ENCODE measurements around the gene CLIP4. TPM values are rescaled to one million over a fixed set of nuclear protein-coding genes. Genes with fewer than 3 reads are reported as not detected.

CLIP4 gene
- polyA plus RNA-seq, 2 of the 4 experiments (the other 2 are of a cell fraction) = 51.1 to 99.1 TPM

DNA sequence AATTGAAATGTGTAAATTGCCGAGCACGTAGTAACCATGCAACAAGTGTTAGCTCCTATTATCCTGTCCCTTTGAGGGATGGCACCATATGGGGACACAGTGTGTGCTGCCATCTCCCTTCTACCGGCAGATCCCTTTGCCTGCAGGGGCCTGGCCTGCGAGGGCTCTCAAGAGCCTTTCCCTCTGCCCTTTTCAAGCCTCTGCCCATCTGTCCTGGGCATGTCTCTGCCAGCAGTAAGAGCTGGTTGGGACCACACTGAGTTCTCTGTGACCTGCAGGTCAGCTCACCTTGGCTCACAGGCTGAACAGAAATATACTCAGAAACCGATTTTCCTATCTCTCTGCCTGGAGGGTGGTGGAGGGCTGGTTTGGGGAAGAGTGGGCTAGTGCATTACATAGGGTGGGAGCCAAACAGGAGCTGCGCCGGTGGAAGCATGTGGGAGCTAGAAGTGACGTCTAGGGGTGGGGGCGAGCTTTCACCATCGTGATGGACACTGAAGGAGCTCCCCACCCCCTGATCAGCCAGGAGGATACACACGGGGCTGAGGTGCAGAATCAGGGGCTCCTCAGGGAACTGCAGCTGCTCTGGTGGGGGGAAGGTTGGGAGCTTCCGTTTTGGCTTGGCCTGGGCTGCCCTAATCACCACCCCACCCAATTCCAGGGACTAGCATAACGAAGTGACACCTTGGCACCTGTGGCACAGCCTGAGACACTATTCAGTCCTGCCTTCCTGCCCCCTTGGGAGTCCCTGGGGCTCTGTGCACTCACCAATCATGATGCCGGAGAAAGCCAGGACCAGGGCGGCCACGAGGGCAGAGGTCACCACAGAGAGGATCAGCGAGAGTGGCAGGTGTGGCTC, 109.7 kb downstream of the CLIP4 start:
- DNase-seq (ENCODE audit: low read depth in 1 of 2, low spot score in 1 of 2) (no peak), FAIRE-seq (no peak), ATAC-seq (0 out of 6 replicates have a peak, but pooled peaks of 1 of the 2 experiments have one; percentile 3)
- Histone ChIP-seq H3K4me3 (no peak overlapping the region), H3K27ac (no peak overlapping the region), H3K4me1 (peaks cover 12% of the 10 kb centered on the region; the same call in 1 of the 3 replicates), H3K4me2 (no peak overlapping the region), H3K9me3 (no peaks in the 10 kb centered on the region)
- ChIA-PET CTCF (interaction anchor here (0.9 to 1.6 kb wide), 8 partner anchors 8 to 584 kb away, joined by 3 to 6 read pairs (median 4); no protein-coding TSS in a partner anchor), POLR2A (interaction anchor here (0.6 kb wide), 1 partner anchor 871 kb away, joined by 6 read pairs; no protein-coding TSS in a partner anchor)
- no peak for TF ChIP-seq RFX5 (IDR thresholded peaks at IDR 0.05)
- TF ChIP-seq SMC3 (IDR thresholded peaks at IDR 0.05) = no peak
- no peak for TF ChIP-seq TP53 (CRISPR knock-in tag; IDR thresholded peaks at IDR 0.05)
- TF ChIP-seq FOSB (CRISPR knock-in tag; IDR thresholded peaks at IDR 0.05) = no peak
- TF ChIP-seq, protein P1, sequence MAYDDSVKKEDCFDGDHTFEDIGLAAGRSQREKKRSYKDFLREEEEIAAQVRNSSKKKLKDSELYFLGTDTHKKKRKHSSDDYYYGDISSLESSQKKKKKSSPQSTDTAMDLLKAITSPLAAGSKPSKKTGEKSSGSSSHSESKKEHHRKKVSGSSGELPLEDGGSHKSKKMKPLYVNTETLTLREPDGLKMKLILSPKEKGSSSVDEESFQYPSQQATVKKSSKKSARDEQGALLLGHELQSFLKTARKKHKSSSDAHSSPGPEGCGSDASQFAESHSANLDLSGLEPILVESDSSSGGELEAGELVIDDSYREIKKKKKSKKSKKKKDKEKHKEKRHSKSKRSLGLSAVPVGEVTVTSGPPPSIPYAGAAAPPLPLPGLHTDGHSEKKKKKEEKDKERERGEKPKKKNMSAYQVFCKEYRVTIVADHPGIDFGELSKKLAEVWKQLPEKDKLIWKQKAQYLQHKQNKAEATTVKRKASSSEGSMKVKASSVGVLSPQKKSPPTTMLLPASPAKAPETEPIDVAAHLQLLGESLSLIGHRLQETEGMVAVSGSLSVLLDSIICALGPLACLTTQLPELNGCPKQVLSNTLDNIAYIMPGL (CRISPR knock-in tag; IDR thresholded peaks at IDR 0.05; ENCODE audit: borderline replicate concordance) = no peak
- TF ChIP-seq JUN (IDR thresholded peaks at IDR 0.05) = no peak
- WGBS (ENCODE audit: missing lambda C conversion rate) = 61% methylated on average over 17 of the region's 17 CpGs

DNA sequence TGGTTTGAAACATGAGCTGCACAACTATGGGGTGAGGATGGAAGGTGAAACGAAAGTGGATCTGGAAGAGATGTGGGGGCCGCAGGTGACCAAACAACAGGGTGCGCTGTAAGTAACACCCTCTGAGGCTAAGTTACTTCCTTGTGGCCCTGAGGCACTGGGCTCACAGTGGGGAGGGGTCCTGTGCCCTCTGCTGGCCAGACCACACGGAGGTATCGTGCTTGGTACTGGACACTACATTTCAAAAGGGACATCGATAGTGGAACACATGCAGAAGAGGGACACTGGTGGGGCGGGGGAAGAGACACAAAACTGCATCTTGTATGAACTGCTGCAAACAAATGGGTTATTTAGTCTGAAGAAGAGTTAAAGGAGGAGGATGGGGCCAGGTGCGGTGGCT, 110.6 kb downstream of the CLIP4 start:
- Histone ChIP-seq H3K27ac (no peak overlapping the region), H3K4me3 (no peak overlapping the region), H3K9me3 (no peaks in the 10 kb centered on the region), H3K4me1 (peaks cover 12% of the 10 kb centered on the region; the same call in 1 of the 3 replicates), H3K4me2 (no peak overlapping the region)
- CTCF ChIA-PET = interaction anchor here (1.1 to 1.4 kb wide), 2 partner anchors 13 to 585 kb away, joined by 3 to 4 read pairs; no protein-coding TSS in a partner anchor
- DNase-seq (ENCODE audit: low read depth in 1 of 2, low spot score in 1 of 2) = no peak
- WGBS (ENCODE audit: missing lambda C conversion rate) = 46% methylated on average over 8 of the region's 8 CpGs
- TF ChIP-seq TFCP2L1 (CRISPR knock-in tag; IDR thresholded peaks at IDR 0.05) (no peak), FOSL2 (IDR thresholded peaks at IDR 0.05) (no peak), FOSL2 (CRISPR knock-in tag; IDR thresholded peaks at IDR 0.05) (no peak)
- TF ChIP-seq, protein P2, sequence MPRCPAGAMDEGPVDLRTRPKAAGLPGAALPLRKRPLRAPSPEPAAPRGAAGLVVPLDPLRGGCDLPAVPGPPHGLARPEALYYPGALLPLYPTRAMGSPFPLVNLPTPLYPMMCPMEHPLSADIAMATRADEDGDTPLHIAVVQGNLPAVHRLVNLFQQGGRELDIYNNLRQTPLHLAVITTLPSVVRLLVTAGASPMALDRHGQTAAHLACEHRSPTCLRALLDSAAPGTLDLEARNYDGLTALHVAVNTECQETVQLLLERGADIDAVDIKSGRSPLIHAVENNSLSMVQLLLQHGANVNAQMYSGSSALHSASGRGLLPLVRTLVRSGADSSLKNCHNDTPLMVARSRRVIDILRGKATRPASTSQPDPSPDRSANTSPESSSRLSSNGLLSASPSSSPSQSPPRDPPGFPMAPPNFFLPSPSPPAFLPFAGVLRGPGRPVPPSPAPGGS (IDR thresholded peaks at IDR 0.05) = no peak
- TF ChIP-seq, protein P3, sequence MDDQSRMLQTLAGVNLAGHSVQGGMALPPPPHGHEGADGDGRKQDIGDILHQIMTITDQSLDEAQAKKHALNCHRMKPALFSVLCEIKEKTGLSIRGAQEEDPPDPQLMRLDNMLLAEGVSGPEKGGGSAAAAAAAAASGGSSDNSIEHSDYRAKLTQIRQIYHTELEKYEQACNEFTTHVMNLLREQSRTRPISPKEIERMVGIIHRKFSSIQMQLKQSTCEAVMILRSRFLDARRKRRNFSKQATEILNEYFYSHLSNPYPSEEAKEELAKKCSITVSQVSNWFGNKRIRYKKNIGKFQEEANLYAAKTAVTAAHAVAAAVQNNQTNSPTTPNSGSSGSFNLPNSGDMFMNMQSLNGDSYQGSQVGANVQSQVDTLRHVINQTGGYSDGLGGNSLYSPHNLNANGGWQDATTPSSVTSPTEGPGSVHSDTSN (IDR thresholded peaks at IDR 0.05) = no peak
- ATAC-seq = no peak
- POLR2A ChIA-PET = interaction anchor here (0.6 kb wide), 1 partner anchor 870 kb away, joined by 6 read pairs; no protein-coding TSS in a partner anchor
- no peak for FAIRE-seq

DNA sequence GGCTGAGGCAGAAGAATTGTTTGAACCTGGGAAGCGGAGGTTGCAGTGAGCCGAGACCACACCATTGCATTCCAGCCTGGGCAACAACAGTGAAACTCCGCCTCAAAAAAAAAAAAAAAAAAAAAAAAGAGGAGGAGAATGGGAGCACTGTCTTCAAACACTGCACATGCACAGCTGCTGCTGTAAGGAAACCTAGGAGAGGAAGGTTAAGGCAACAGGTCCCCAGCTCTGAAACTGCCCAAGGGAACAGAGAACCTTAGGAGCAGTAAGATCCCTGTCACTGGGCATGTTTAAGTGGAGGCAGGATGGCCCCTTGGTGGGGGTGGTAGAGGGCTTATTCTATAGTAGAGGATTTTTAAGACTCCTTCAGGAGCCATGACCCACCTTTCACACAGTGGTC, 111.2 kb downstream of the CLIP4 start:
- ChIA-PET POLR2A (no interaction called here), CTCF (interaction anchor here (1.4 kb wide), 1 partner anchor 13 kb away, joined by 4 read pairs; no protein-coding TSS in a partner anchor)

More for the DNA sequence above, 111.2 kb downstream of the CLIP4 start:
- Histone ChIP-seq H3K4me3 (no peak overlapping the region), H3K27ac (no peak overlapping the region), H3K4me1 (peaks cover 12% of the 10 kb centered on the region; the same call in 1 of the 3 replicates), H3K4me2 (no peak overlapping the region), H3K9me3 (no peaks in the 10 kb centered on the region)
- no peak for TF ChIP-seq ZFP36 (IDR thresholded peaks at IDR 0.05; ENCODE audit: borderline replicate concordance, partially characterized antibody)
- no peak for TF ChIP-seq JUNB (IDR thresholded peaks at IDR 0.05)
- no peak for TF ChIP-seq NPAS2 (CRISPR knock-in tag; IDR thresholded peaks at IDR 0.05; ENCODE audit: borderline replicate concordance)
- TF ChIP-seq, protein P4, sequence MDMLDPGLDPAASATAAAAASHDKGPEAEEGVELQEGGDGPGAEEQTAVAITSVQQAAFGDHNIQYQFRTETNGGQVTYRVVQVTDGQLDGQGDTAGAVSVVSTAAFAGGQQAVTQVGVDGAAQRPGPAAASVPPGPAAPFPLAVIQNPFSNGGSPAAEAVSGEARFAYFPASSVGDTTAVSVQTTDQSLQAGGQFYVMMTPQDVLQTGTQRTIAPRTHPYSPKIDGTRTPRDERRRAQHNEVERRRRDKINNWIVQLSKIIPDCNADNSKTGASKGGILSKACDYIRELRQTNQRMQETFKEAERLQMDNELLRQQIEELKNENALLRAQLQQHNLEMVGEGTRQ (IDR thresholded peaks at IDR 0.05) = no peak
- no peak for TF ChIP-seq ZC3H11A (IDR thresholded peaks at IDR 0.05)
- TF ChIP-seq RFX5 (IDR thresholded peaks at IDR 0.05) = no peak
- TF ChIP-seq, protein P1 (CRISPR knock-in tag; IDR thresholded peaks at IDR 0.05; ENCODE audit: borderline replicate concordance) = no peak
- TF ChIP-seq CBX8 (IDR thresholded peaks at IDR 0.05) = no peak
- no peak for TF ChIP-seq CEBPB (IDR thresholded peaks at IDR 0.05)
- TF ChIP-seq CHD4 (IDR thresholded peaks at IDR 0.05; ENCODE audit: borderline replicate concordance) = no peak
- no peak for TF ChIP-seq RARB (CRISPR knock-in tag; IDR thresholded peaks at IDR 0.05)
- DNase-seq (ENCODE audit: low read depth in 1 of 2, low spot score in 1 of 2) (no peak), FAIRE-seq (no peak), ATAC-seq (no peak)
- 58% methylated on average over 3 of the region's 3 CpGs for WGBS (ENCODE audit: missing lambda C conversion rate)

Measured in A549 (cell line).